IgD-negative memory B cell (primary cell): ENCODE results near the gene RNF166. TPM values are rescaled to one million over a fixed set of nuclear protein-coding genes. Genes with fewer than 3 reads are reported as not detected.

Experiments
- H3K27ac Mint-ChIP-seq, 3 donors: one replicate each; pipeline ENCODE4 v1.8.0; 2020 to 2022; ENCODE audit warnings: mild to moderate bottlenecking in 3 of 3, mixed read lengths in 3 of 3, moderate library complexity in 1 of 3
- H3K27me3 Mint-ChIP-seq: one replicate; pipeline ENCODE4 v1.8.0; 2021; ENCODE audit warnings: mixed read lengths
- H3K36me3 Mint-ChIP-seq: one replicate; pipeline ENCODE4 v1.8.0; 2020; ENCODE audit warnings: mild to moderate bottlenecking, mixed read lengths
- H3K4me1 Mint-ChIP-seq, 3 donors: one replicate each; pipeline ENCODE4 v1.8.0; 2020 to 2022; ENCODE audit warnings: mixed read lengths in 3 of 3, mild to moderate bottlenecking in 1 of 3
- H3K4me3 Mint-ChIP-seq, 4 donors: one replicate each; pipeline ENCODE4 v1.8.0; 2020 to 2022; ENCODE audit warnings: mild to moderate bottlenecking in 4 of 4, mixed read lengths in 4 of 4, moderate library complexity in 3 of 4
- H3K9me3 Mint-ChIP-seq, 3 donors: one replicate each; pipeline ENCODE4 v1.8.0; 2020 to 2021; ENCODE audit warnings: mixed read lengths in 3 of 3, mild to moderate bottlenecking in 1 of 3
- polyA plus RNA-seq: library from polyadenylated mRNA; unstranded; fragments of 300-500 nt; fragmentation: Illumina TruSeq; gene quantifications from one replicate; pipeline ENCODE4 v1.2.3, GENCODE V29; 2021

RNF166 gene
- polyA plus RNA-seq, 1 donor from 2014 or later, result 33.9 TPM

- Mint-ChIP-seq H3K4me1 (peaks cover 23 to 27% (median 25%) of the 10 kb centered on the region in 3 donors), H3K4me3 (peak overlapping the region in 1 of 4 donors; percentile 90), H3K27me3 (no peaks in the 10 kb centered on the region), H3K36me3 (no peaks in the 10 kb centered on the region), H3K27ac (no peak overlapping the region), H3K9me3 (no peaks in the 10 kb centered on the region)
Observed at GRCh38 chr16:88687676-88688012, 18.6 kb downstream of the RNF166 start.

- Mint-ChIP-seq H3K36me3 (no peaks in the 10 kb centered on the region), H3K4me3 (peak overlapping the region in 2 of 4 donors; percentile 39 to 90), H3K9me3 (no peaks in the 10 kb centered on the region), H3K27ac (no peak overlapping the region), H3K27me3 (no peaks in the 10 kb centered on the region), H3K4me1 (peaks cover 26 to 30% (median 28%) of the 10 kb centered on the region in 3 donors)
Observed at GRCh38 chr16:88687254-88687576, 19.0 kb downstream of the RNF166 start.

- peak within 1 kb of the TSS; percentile 80 to 94 (median 90) for H3K4me3 Mint-ChIP-seq
- peak within 1 kb of the TSS in 1 of 3 donors; percentile 82 for H3K27ac Mint-ChIP-seq
- no peaks in the 10 kb centered on the region for H3K27me3 Mint-ChIP-seq
- H3K36me3 Mint-ChIP-seq, result no peaks in the 10 kb centered on the region
- peaks cover 27 to 31% (median 28%) of the 10 kb centered on the region in 3 donors for H3K4me1 Mint-ChIP-seq
- H3K9me3 Mint-ChIP-seq, result no peaks in the 10 kb centered on the region
Observed at GRCh38 chr16:88686439-88687253, 19.6 kb downstream of the RNF166 start, which contains the start of gene SNAI3. SNAI3 (minus strand) TSS chr16:88686507; CDS start chr16:88686406, 101 bp downstream.

- Mint-ChIP-seq H3K4me1 (peaks cover 29 to 34% (median 31%) of the 10 kb centered on the region in 3 donors), H3K4me3 (peak overlapping the region; percentile 80 to 94 (median 90)), H3K36me3 (no peaks in the 10 kb centered on the region), H3K9me3 (no peaks in the 10 kb centered on the region), H3K27ac (peak overlapping the region in 1 of 3 donors; percentile 39), H3K27me3 (no peaks in the 10 kb centered on the region)
Observed at GRCh38 chr16:88686062-88686438, 20.2 kb downstream of the RNF166 start.

- Mint-ChIP-seq H3K27ac (peak overlapping the region in 2 of 3 donors; percentile 23 to 82), H3K27me3 (no peaks in the 10 kb centered on the region), H3K4me1 (peaks cover 29 to 38% (median 31%) of the 10 kb centered on the region in 3 donors), H3K4me3 (peak overlapping the region; percentile 80 to 94 (median 90)), H3K9me3 (no peaks in the 10 kb centered on the region), H3K36me3 (no peaks in the 10 kb centered on the region)
Observed at GRCh38 chr16:88685156-88686061, 20.8 kb downstream of the RNF166 start.

- no peaks in the 10 kb centered on the region for H3K27me3 Mint-ChIP-seq
- H3K9me3 Mint-ChIP-seq, result no peaks in the 10 kb centered on the region
- peak overlapping the region; percentile 80 to 94 (median 90) for H3K4me3 Mint-ChIP-seq
- no peaks in the 10 kb centered on the region for H3K36me3 Mint-ChIP-seq
- H3K27ac Mint-ChIP-seq, result peak overlapping the region in 2 of 3 donors; percentile 82 to 88
- H3K4me1 Mint-ChIP-seq, result peaks cover 26 to 38% (median 31%) of the 10 kb centered on the region in 3 donors
Observed at GRCh38 chr16:88684569-88685155, 21.5 kb downstream of the RNF166 start.

- no peaks in the 10 kb centered on the region for H3K9me3 Mint-ChIP-seq
- H3K27me3 Mint-ChIP-seq, result no peaks in the 10 kb centered on the region
- peak overlapping the region; percentile 81 to 98 (median 92) for H3K4me3 Mint-ChIP-seq
- H3K4me1 Mint-ChIP-seq, result peaks cover 24 to 38% (median 31%) of the 10 kb centered on the region in 3 donors
- H3K27ac Mint-ChIP-seq, result peak overlapping the region; percentile 93 to 98 (median 93)
- no peaks in the 10 kb centered on the region for H3K36me3 Mint-ChIP-seq
Observed at GRCh38 chr16:88681709-88682451, 24.3 kb downstream of the RNF166 start.

GRCh38 chr16:88681084-88681680, 25.0 kb downstream of the RNF166 start:
- Mint-ChIP-seq H3K27ac (peak overlapping the region; percentile 93 to 98 (median 93)), H3K4me3 (peak overlapping the region; percentile 81 to 98 (median 92)), H3K4me1 (peaks cover 24 to 38% (median 31%) of the 10 kb centered on the region in 3 donors), H3K27me3 (no peaks in the 10 kb centered on the region), H3K36me3 (no peaks in the 10 kb centered on the region), H3K9me3 (no peaks in the 10 kb centered on the region)

- Mint-ChIP-seq H3K4me3 (peak overlapping the region; percentile 81 to 98 (median 92)), H3K4me1 (peaks cover 24 to 38% (median 31%) of the 10 kb centered on the region in 3 donors), H3K27me3 (no peaks in the 10 kb centered on the region), H3K36me3 (no peaks in the 10 kb centered on the region), H3K27ac (peak overlapping the region; percentile 93 to 98 (median 93)), H3K9me3 (no peaks in the 10 kb centered on the region)
Observed at GRCh38 chr16:88680554-88681083, 25.6 kb downstream of the RNF166 start.

GRCh38 chr16:88678224-88678979, 27.8 kb downstream of the RNF166 start:
- Mint-ChIP-seq H3K27ac (no peak overlapping the region), H3K4me1 (peaks cover 17 to 19% (median 19%) of the 10 kb centered on the region in 3 donors), H3K4me3 (no peak overlapping the region), H3K36me3 (no peaks in the 10 kb centered on the region), H3K9me3 (no peaks in the 10 kb centered on the region), H3K27me3 (no peaks in the 10 kb centered on the region)

GRCh38 chr16:88677721-88678120, 28.5 kb downstream of the RNF166 start:
- Mint-ChIP-seq H3K36me3 (no peaks in the 10 kb centered on the region), H3K9me3 (no peaks in the 10 kb centered on the region), H3K27ac (no peak overlapping the region), H3K27me3 (no peaks in the 10 kb centered on the region), H3K4me3 (no peak overlapping the region), H3K4me1 (peaks cover 17 to 19% (median 19%) of the 10 kb centered on the region in 3 donors)

- Mint-ChIP-seq H3K27me3 (no peaks in the 10 kb centered on the region), H3K36me3 (no peaks in the 10 kb centered on the region), H3K27ac (no peak overlapping the region), H3K4me3 (no peak overlapping the region), H3K4me1 (peaks cover 8 to 11% (median 8%) of the 10 kb centered on the region in 3 donors), H3K9me3 (no peaks in the 10 kb centered on the region)
Observed at GRCh38 chr16:88676502-88677242, 29.5 kb downstream of the RNF166 start.
